ENCODE results near the gene INPP5D. TPM values are rescaled to one million over a fixed set of nuclear protein-coding genes. Genes with fewer than 3 reads are reported as not detected.
"Not testable (repeated sequence)": the region's sequence is repeated elsewhere in the genome, so short reads cannot be mapped to it uniquely, and the experiment has no call there.

Gene INPP5D
- total RNA-seq, 3 donors from 2014 or later = 18.4 to 20.3 (median 20.0) TPM

- no peak for DNase-seq (ENCODE audit: low spot score in 2 of 2)
- Histone ChIP-seq H3K9me3 (no peaks in the 10 kb centered on the region), H3K4me1 (no peaks in the 10 kb centered on the region), H3K36me3 (no peaks in the 10 kb centered on the region), H3K4me3 (no peak overlapping the region), H3K27me3 (no peaks in the 10 kb centered on the region), H3K27ac (no peak overlapping the region)
- no peak for TF ChIP-seq CTCF (IDR thresholded peaks at IDR 0.05)
- no peak for TF ChIP-seq POLR2AphosphoS5 (IDR thresholded peaks at IDR 0.05)
- no peak for TF ChIP-seq POLR2A (IDR thresholded peaks at IDR 0.05)
- intact Hi-C loops (cut with DNase I; ENCODE audit: low total_unique reads) = no loop called here
Observed at GRCh38 chr2:233195027-233195426, 134.9 kb downstream of the INPP5D start.

GRCh38 chr2:233197022-233197421 is 136.9 kb downstream of the INPP5D start:
- no peaks in the 10 kb centered on the region for H3K36me3 ChIP-seq
- no peaks in the 10 kb centered on the region for H3K9me3 ChIP-seq
- no peak for DNase-seq (ENCODE audit: low spot score in 2 of 2)

GRCh38 chr2:233198026-233198425 is 137.9 kb downstream of the INPP5D start:
- Histone ChIP-seq H3K27me3 (no peaks in the 10 kb centered on the region), H3K27ac (no peak overlapping the region), H3K9me3 (peaks cover 7 to 9% of the 10 kb centered on the region in 2 donors), H3K36me3 (no peaks in the 10 kb centered on the region), H3K4me1 (no peaks in the 10 kb centered on the region), H3K4me3 (no peak overlapping the region)
- intact Hi-C loops (cut with DNase I; ENCODE audit: low total_unique reads) = no loop called here
- TF ChIP-seq POLR2AphosphoS5 (IDR thresholded peaks at IDR 0.05) = no peak
- TF ChIP-seq POLR2A (IDR thresholded peaks at IDR 0.05) = no peak
- no peak for TF ChIP-seq CTCF (IDR thresholded peaks at IDR 0.05)
- DNase-seq (ENCODE audit: low spot score in 2 of 2) = no peak

More at GRCh38 chr2:233197022-233197421, 136.9 kb downstream of the INPP5D start:
- H3K4me1 ChIP-seq = no peaks in the 10 kb centered on the region
- H3K27me3 ChIP-seq = no peaks in the 10 kb centered on the region
- intact Hi-C loops (cut with DNase I; ENCODE audit: low total_unique reads) = no loop called here
- no peak overlapping the region for H3K27ac ChIP-seq
- TF ChIP-seq POLR2AphosphoS5 (IDR thresholded peaks at IDR 0.05) = no peak
- H3K4me3 ChIP-seq = no peak overlapping the region

GRCh38 chr2:233199870-233200269 is 139.7 kb downstream of the INPP5D start:
- H3K9me3 ChIP-seq = peaks cover 8 to 10% of the 10 kb centered on the region in 2 donors
- intact Hi-C loops (cut with DNase I; ENCODE audit: low total_unique reads) = no loop called here
- no peaks in the 10 kb centered on the region for H3K36me3 ChIP-seq
- DNase-seq (ENCODE audit: low spot score in 2 of 2) = no peak
- TF ChIP-seq POLR2A (IDR thresholded peaks at IDR 0.05) (no peak), POLR2AphosphoS5 (IDR thresholded peaks at IDR 0.05) (no peak), CTCF (IDR thresholded peaks at IDR 0.05) (no peak)
- no peaks in the 10 kb centered on the region for H3K27me3 ChIP-seq
- no peaks in the 10 kb centered on the region for H3K4me1 ChIP-seq
- no peak overlapping the region for H3K27ac ChIP-seq
- no peak overlapping the region for H3K4me3 ChIP-seq

GRCh38 chr2:233200790-233201189 is 140.6 kb downstream of the INPP5D start:
- H3K27ac ChIP-seq; H3K27me3 ChIP-seq; H3K9me3 ChIP-seq; H3K4me1 ChIP-seq; H3K36me3 ChIP-seq; intact Hi-C loops (cut with DNase I; ENCODE audit: low total_unique reads); H3K4me3 ChIP-seq; DNase-seq (ENCODE audit: low spot score in 2 of 2): not testable (repeated sequence)

- Histone ChIP-seq H3K4me1 (no peaks in the 10 kb centered on the region), H3K36me3 (no peaks in the 10 kb centered on the region), H3K27ac (no peak overlapping the region), H3K27me3 (no peaks in the 10 kb centered on the region), H3K4me3 (no peak overlapping the region), H3K9me3 (peaks cover 8 to 10% of the 10 kb centered on the region in 2 donors)
- TF ChIP-seq POLR2A (IDR thresholded peaks at IDR 0.05) (no peak), POLR2AphosphoS5 (IDR thresholded peaks at IDR 0.05) (no peak), CTCF (IDR thresholded peaks at IDR 0.05) (no peak)
- DNase-seq (ENCODE audit: low spot score in 2 of 2) = no peak
- intact Hi-C loops (cut with DNase I; ENCODE audit: low total_unique reads) = no loop called here
Observed at GRCh38 chr2:233201258-233202013, 141.3 kb downstream of the INPP5D start.
